Measurements from ENCODE around the gene LY6G6F.

The LY6G6F gene

DNA sequence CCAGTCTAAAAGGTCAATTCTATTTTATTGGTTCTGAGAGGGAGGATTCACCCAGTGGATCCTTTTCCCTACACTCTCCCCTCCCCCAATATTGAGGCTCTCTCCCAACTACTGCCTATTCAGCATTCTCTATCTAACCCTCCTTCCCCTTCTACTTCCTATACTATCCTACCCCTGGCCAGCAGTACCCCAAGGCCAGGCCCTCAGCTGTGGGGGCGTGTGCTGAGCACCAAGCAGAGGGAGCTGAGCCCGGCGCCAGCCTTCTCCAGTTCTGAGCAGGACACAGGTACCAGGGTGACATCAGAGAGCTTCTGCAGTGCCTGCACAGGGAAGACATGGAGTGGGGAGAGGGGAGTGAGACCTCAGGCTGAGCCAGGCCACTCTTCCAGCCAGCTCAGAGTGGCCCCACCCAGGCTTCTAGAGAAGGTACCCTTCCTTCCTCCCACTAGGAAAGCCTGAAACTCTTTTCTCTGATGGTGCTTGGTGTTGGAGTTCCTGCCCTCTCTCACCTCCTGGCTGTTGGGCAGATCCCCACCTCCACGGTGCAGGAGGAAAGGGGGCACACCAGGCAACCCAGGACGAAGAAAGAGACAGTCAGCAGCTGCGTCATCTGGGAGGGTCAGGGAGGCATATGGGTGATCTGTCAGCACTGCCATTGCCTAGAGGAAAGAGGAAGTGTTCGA lies 20.5 kb downstream of the LY6G6F start:
- H3K4me1 ChIP-seq (ENCODE audit: insufficient read depth, insufficient read length): peaks cover 5% of the 10 kb centered on the region
- H3K36me3 ChIP-seq (ENCODE audit: insufficient read depth, insufficient read length, low read length): peaks cover 51% of the 10 kb centered on the region
- H3K27me3 ChIP-seq (ENCODE audit: insufficient read depth, insufficient read length): no peaks in the 10 kb centered on the region
- H3K9ac ChIP-seq (ENCODE audit: insufficient read length, low read depth): no peak overlapping the region
- H3K4me3 ChIP-seq (ENCODE audit: insufficient read length, low read depth): no peak overlapping the region
- no peaks in the 10 kb centered on the region for H3K9me3 ChIP-seq (ENCODE audit: insufficient read depth, low read length)
- TF ChIP-seq SUZ12 (IDR thresholded peaks at IDR 0.05; ENCODE audit: extremely low read depth, insufficient read depth, insufficient read length) (no peak), ZNF274 (IDR thresholded peaks at IDR 0.05; ENCODE audit: low read depth, low read length) (no peak), YY1 (IDR thresholded peaks at IDR 0.05; ENCODE audit: insufficient read depth, insufficient read length) (no peak)
- no peak for DNase-seq (ENCODE audit: low read depth, low spot score)

DNA sequence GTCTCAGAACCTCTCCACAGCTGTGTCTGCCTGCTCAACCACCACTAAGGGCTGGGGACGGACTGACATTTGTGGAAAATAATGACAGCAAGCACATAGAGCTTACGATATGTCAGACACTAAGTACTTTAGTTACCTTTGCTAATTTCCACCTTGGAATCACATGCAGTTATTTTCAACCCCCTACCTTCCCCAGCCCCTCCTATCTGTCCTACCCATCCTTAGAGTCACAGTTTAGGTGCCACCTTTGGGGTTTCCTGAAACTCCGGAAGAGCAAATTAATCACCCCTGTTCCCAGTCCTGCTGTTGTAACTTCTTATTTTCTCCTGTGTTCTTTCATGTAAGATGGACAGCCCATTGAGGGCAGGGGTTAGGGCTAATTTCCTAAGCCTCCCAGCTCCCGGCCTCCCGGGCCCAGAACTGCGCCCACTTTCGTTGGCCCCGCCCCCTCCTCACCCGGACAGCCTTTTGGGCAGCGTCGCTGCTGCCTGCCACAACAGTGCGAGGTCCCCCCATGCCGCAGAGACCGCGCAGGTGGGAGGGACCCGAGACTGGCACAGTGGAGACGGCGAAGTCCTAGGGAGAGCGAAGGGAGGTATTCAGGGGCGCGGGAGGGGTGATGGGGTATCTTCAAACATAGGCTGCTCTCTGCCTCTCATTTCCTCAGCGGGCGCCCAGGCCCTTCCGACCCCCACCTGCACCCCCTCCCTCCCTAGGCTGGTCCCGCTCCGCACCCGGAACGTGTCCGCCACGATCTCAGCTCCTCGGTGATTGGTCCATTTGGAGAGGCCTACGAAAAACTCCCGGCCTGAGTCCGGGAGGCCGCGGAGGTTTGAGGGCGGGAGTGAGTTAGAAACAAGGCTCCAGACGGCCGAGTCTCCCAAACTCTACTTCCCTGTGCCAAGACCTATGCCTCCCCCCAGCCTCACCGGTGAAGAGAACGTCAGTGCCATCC lies 21.3 kb downstream of the LY6G6F start:
- H3K36me3 ChIP-seq (ENCODE audit: insufficient read depth, insufficient read length, low read length): peaks cover 59% of the 10 kb centered on the region
- peak overlapping the region; percentile 61 for H3K9ac ChIP-seq (ENCODE audit: insufficient read length, low read depth)
- no peaks in the 10 kb centered on the region for H3K27me3 ChIP-seq (ENCODE audit: insufficient read depth, insufficient read length)
- H3K4me1 ChIP-seq (ENCODE audit: insufficient read depth, insufficient read length): peaks cover 5% of the 10 kb centered on the region
- no peaks in the 10 kb centered on the region for H3K9me3 ChIP-seq (ENCODE audit: insufficient read depth, low read length)
- DNase-seq (ENCODE audit: low read depth, low spot score): no peak
- H3K4me3 ChIP-seq (ENCODE audit: insufficient read length, low read depth): no peak overlapping the region
- no peak for TF ChIP-seq ZNF274 (IDR thresholded peaks at IDR 0.05; ENCODE audit: low read depth, low read length)
- TF ChIP-seq YY1 (IDR thresholded peaks at IDR 0.05; ENCODE audit: insufficient read depth, insufficient read length): no peak
- TF ChIP-seq SUZ12 (IDR thresholded peaks at IDR 0.05; ENCODE audit: extremely low read depth, insufficient read depth, insufficient read length): no peak

DNA sequence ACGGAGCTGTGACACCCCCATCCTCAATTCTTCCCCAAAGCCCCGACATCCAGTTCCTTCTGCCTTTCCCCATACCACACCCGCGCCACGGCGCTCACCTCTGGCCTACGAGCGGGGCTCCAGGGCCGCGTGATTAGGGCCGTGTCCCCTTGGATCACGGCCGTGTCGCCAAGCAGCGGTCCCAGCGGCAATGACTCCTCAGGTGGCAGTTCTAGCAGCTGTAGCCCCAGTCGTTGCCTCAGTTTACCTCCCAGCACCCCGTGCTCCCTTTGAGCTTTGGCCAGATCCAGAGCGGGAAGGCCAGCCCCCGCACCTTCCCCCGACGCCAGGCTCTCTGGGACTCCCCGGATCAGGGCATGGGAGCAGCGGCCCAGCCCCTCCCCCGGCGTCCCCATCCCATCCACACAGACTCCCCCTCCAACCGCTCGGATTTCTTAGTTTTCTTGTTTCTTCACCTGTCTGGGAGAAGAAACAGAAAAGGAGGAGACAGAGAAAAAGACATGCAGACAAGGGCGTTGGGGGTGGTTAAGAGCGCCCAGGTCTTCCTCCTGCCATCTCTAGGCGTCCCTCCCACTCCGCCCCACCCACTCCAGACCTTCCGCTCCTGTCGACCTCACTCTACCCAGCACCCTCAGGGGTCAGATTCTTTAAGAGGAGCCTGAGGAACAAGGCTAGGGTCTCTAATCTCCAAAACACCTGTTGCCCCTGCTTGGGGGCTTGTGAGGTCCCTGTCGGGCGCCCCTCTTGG lies 22.3 kb downstream of the LY6G6F start, which contains the start of gene DDAH2:
Gene DDAH2 (minus strand): TSS at position 533 of the 748 bp plus-strand sequence. CDS start 138 bp downstream, at position 395.
- no peak for DNase-seq (ENCODE audit: low read depth, low spot score)
- TF ChIP-seq ZNF274 (IDR thresholded peaks at IDR 0.05; ENCODE audit: low read depth, low read length) (no peak), SUZ12 (IDR thresholded peaks at IDR 0.05; ENCODE audit: extremely low read depth, insufficient read depth, insufficient read length) (no peak), YY1 (IDR thresholded peaks at IDR 0.05; ENCODE audit: insufficient read depth, insufficient read length) (no peak)

DNA sequence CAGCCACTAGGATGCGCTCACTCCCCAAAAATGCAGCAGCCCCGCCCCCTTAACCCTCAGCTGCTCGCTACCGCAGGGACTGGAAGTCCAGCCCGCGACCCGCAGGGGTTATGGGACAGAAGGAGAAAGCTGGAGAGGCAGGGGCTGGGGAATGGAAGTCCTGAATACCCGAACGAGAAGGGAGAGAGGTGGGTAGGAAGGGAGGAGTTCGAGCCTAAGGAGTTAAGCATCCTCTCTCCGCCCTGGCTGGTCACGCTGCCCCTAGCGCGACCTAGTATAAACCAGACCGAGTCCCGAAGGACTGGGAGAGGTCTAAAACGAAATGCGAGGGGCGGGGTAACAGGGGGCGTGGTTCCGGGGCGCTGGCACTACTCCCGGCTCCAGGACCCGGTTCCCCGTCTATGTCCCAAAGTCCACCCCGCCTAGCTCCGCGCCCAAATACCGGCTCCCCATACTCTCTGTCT lies 22.9 kb downstream of the LY6G6F start:
- DNase-seq (ENCODE audit: low read depth, low spot score): peak; percentile 86
- Histone ChIP-seq H3K4me3 (ENCODE audit: insufficient read length, low read depth) (peak overlapping the region; percentile 66), H3K27me3 (ENCODE audit: insufficient read depth, insufficient read length) (no peaks in the 10 kb centered on the region), H3K9me3 (ENCODE audit: insufficient read depth, low read length) (no peaks in the 10 kb centered on the region), H3K36me3 (ENCODE audit: insufficient read depth, insufficient read length, low read length) (peaks cover 71% of the 10 kb centered on the region), H3K9ac (ENCODE audit: insufficient read length, low read depth) (peak overlapping the region; percentile 83), H3K4me1 (ENCODE audit: insufficient read depth, insufficient read length) (peaks cover 5% of the 10 kb centered on the region)
- no peak for TF ChIP-seq ZNF274 (IDR thresholded peaks at IDR 0.05; ENCODE audit: low read depth, low read length)
- no peak for TF ChIP-seq YY1 (IDR thresholded peaks at IDR 0.05; ENCODE audit: insufficient read depth, insufficient read length)
- no peak for TF ChIP-seq SUZ12 (IDR thresholded peaks at IDR 0.05; ENCODE audit: extremely low read depth, insufficient read depth, insufficient read length)

More for the DNA sequence above, 22.3 kb downstream of the LY6G6F start, which contains the start of gene DDAH2:
- peak within 1 kb of the TSS; percentile 83 for H3K9ac ChIP-seq (ENCODE audit: insufficient read length, low read depth)
- H3K4me1 ChIP-seq (ENCODE audit: insufficient read depth, insufficient read length): peaks cover 5% of the 10 kb centered on the region
- no peaks in the 10 kb centered on the region for H3K27me3 ChIP-seq (ENCODE audit: insufficient read depth, insufficient read length)
- peaks cover 68% of the 10 kb centered on the region for H3K36me3 ChIP-seq (ENCODE audit: insufficient read depth, insufficient read length, low read length)
- no peaks in the 10 kb centered on the region for H3K9me3 ChIP-seq (ENCODE audit: insufficient read depth, low read length)
- H3K4me3 ChIP-seq (ENCODE audit: insufficient read length, low read depth): peak within 1 kb of the TSS; percentile 66

DNA sequence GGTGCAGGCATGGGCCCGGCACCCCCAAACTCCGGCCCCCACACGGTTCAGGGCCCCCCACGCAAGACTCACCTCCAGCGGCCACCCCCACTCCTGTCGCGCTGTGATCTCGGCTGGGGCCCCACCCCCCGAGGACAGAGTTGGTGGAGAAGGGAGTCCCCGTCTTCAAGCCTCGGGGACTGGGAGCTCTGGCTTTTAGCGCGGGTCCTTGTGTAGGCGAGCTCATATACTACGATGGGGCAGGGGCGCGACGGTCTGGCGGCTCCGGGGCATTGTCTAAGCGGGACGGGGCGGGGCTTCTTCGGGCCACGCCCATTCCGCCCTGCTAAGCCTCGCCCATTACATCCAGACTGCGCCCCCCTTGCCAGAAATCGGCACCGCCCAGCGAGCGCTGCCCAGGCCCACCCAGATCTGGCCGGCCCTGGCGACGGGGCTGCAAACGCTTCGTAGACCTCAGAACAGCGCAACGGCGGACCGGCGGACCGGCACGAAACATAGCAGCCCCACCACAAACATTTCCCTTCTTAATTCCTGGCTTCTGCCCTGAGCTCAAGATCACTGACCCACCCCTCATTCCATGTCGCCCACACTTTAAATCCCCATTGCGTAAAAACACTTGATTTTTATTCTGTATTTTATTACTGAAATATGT lies 23.4 kb downstream of the LY6G6F start:
- peaks cover 71% of the 10 kb centered on the region for H3K36me3 ChIP-seq (ENCODE audit: insufficient read depth, insufficient read length, low read length)
- peaks cover 5% of the 10 kb centered on the region for H3K4me1 ChIP-seq (ENCODE audit: insufficient read depth, insufficient read length)

DNA sequence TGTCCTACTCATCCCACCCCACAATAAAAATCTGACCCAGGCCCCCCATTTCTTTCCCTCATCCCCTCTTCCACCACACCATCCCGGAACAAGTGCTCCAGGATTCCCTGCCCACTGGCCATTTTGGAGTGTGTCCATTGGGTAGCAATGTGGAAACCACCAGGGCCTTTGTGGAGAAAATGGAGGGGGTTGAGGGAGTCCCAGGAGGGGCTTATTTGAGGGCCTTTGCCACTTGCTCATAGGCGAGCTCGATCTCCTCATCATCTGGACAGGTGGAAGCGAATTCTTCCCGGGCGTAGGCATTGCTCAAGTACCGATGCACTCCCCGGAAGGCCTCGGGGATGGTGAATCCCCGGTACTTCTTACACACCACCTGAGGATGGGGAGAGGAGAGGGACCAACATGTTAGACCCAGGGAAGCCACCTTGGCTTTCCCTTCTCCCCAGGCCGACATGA lies 24.0 kb downstream of the LY6G6F start:
- TF ChIP-seq ZNF274 (IDR thresholded peaks at IDR 0.05; ENCODE audit: low read depth, low read length) (no peak), YY1 (IDR thresholded peaks at IDR 0.05; ENCODE audit: insufficient read depth, insufficient read length) (no peak), SUZ12 (IDR thresholded peaks at IDR 0.05; ENCODE audit: extremely low read depth, insufficient read depth, insufficient read length) (no peak)
- no peak for DNase-seq (ENCODE audit: low read depth, low spot score)
- Histone ChIP-seq H3K9me3 (ENCODE audit: insufficient read depth, low read length) (no peaks in the 10 kb centered on the region), H3K4me1 (ENCODE audit: insufficient read depth, insufficient read length) (peaks cover 5% of the 10 kb centered on the region), H3K9ac (ENCODE audit: insufficient read length, low read depth) (no peak overlapping the region), H3K4me3 (ENCODE audit: insufficient read length, low read depth) (no peak overlapping the region), H3K27me3 (ENCODE audit: insufficient read depth, insufficient read length) (no peaks in the 10 kb centered on the region), H3K36me3 (ENCODE audit: insufficient read depth, insufficient read length, low read length) (peaks cover 69% of the 10 kb centered on the region)

More for the DNA sequence above, 23.4 kb downstream of the LY6G6F start:
- no peak for TF ChIP-seq ZNF274 (IDR thresholded peaks at IDR 0.05; ENCODE audit: low read depth, low read length)
- no peak for TF ChIP-seq YY1 (IDR thresholded peaks at IDR 0.05; ENCODE audit: insufficient read depth, insufficient read length)
- TF ChIP-seq SUZ12 (IDR thresholded peaks at IDR 0.05; ENCODE audit: extremely low read depth, insufficient read depth, insufficient read length): no peak
- Histone ChIP-seq H3K9ac (ENCODE audit: insufficient read length, low read depth) (peak overlapping the region; percentile 83), H3K9me3 (ENCODE audit: insufficient read depth, low read length) (no peaks in the 10 kb centered on the region), H3K4me3 (ENCODE audit: insufficient read length, low read depth) (peak overlapping the region; percentile 66), H3K27me3 (ENCODE audit: insufficient read depth, insufficient read length) (no peaks in the 10 kb centered on the region)
- DNase-seq (ENCODE audit: low read depth, low spot score): peak; percentile 80
